Measurements from ENCODE around the gene PROCA1. TPM values are rescaled to one million over a fixed set of nuclear protein-coding genes. Genes with fewer than 3 reads are reported as not detected.

PROCA1 gene
- total and polyA plus RNA-seq, 9 donors: 2.7 to 6.7 (median 5.0) TPM

- Histone ChIP-seq H3K9me3 (no peaks in the 10 kb centered on the region), H3K4me1 (ENCODE audit: insufficient read depth) (peaks cover 10% of the 10 kb centered on the region), H3K4me3 (peak overlapping the region; percentile 66), H3K36me3 (no peaks in the 10 kb centered on the region), H3K27ac (peak overlapping the region; percentile 8 to 95), H3K27me3 (no peaks in the 10 kb centered on the region)
- 25 to 28% (median 26%) methylated on average over 34 of the region's 34 CpGs for whole genome bisulfite sequencing, 3 donors
- TF ChIP-seq EP300 (IDR thresholded peaks at IDR 0.05): no peak
- no peak for TF ChIP-seq POLR2A (IDR thresholded peaks at IDR 0.05)
- no peak for TF ChIP-seq CTCF (IDR thresholded peaks at IDR 0.05)
- intact Hi-C loops (cut with DNase I): no loop called here
- DNase-seq: peak in 4 of 5 donors; percentile 55 to 72 (median 66)
These were observed 480 bp upstream of the PROCA1 start for GRCh38 chr17:28712032-28712704.

GRCh38 chr17:28710861-28711722, 596 bp downstream of the PROCA1 start:
- H3K4me3 ChIP-seq: peak overlapping the region; percentile 66
- H3K9me3 ChIP-seq: no peaks in the 10 kb centered on the region
- DNase-seq: peak; percentile 89 to 95 (median 94)
- TF ChIP-seq CTCF (IDR thresholded peaks at IDR 0.05) (no peak), POLR2A (IDR thresholded peaks at IDR 0.05) (peak; percentile 88)
- peak overlapping the region; percentile 34 to 95 for H3K27ac ChIP-seq
- 1% methylated on average over 64 to 74 of the region's 74 CpGs for WGBS, 3 donors
- H3K36me3 ChIP-seq: no peaks in the 10 kb centered on the region
- intact Hi-C loops (cut with DNase I): no loop called here
- no peaks in the 10 kb centered on the region for H3K27me3 ChIP-seq
- peaks cover 6% of the 10 kb centered on the region for H3K4me1 ChIP-seq (ENCODE audit: insufficient read depth)

- no peaks in the 10 kb centered on the region for H3K27me3 ChIP-seq
- WGBS, 3 donors: 65 to 81% (median 71%) methylated on average over 2 of the region's 2 CpGs
- H3K36me3 ChIP-seq: no peaks in the 10 kb centered on the region
- no peaks in the 10 kb centered on the region for H3K9me3 ChIP-seq
- no peak overlapping the region for H3K27ac ChIP-seq
- no peak for DNase-seq
- H3K4me1 ChIP-seq (ENCODE audit: insufficient read depth): peaks cover 3% of the 10 kb centered on the region
- intact Hi-C loops (cut with DNase I): loop anchor here in 1 of 4 donors (10.0 kb wide), 1 partner anchor 53 kb away; no protein-coding TSS in a partner anchor
- H3K4me3 ChIP-seq: no peak overlapping the region
- no peak for TF ChIP-seq EP300 (IDR thresholded peaks at IDR 0.05)
- no peak for TF ChIP-seq CTCF (IDR thresholded peaks at IDR 0.05)
- no peak for TF ChIP-seq POLR2A (IDR thresholded peaks at IDR 0.05)
These were observed 4.4 kb downstream of the PROCA1 start for GRCh38 chr17:28707339-28707720.

DNA sequence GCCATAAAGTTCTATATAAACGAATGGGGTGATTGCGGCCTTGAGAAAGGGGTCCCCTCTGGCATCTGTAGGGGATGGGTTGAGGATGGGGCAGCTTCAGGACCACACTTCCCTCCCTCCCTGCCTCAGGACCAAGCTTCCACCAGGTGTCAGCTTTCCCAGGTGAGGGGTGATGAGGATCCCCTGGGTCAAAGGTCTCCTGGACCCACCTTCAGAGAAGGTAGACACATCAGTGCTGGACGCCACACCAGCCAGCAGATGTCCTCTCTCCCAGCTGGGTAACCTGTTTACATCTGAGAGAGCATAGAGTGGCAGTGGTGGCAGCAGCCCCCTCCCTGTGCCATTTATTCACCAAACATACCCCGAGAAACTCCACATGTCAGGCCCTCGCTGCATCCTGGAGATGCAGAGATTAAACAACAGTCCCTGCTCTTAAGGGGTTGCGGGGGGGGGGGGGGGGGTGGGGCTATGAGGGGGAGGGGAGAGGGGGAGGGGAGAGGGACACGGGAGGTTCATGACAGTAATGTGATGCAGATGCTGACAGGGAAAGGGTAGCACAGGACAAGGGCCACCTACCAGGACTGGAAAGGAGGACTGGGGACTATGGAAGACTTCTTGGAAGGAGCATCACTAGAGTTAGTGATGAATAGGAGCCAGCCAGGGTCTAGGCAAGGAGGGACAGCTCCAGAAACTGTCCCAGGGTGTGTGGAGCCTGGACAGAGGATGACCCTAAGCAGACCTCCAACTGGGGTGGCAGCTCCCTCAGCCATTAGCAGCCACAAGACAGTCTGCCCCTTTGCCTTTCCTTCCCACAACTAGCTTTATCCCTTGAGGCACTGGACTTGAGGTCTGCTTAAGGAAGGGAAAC, 5.0 kb downstream of the PROCA1 start:
- Histone ChIP-seq H3K27me3 (no peaks in the 10 kb centered on the region), H3K36me3 (no peaks in the 10 kb centered on the region), H3K4me3 (no peak overlapping the region), H3K27ac (no peak overlapping the region), H3K4me1 (ENCODE audit: insufficient read depth) (peaks cover 3% of the 10 kb centered on the region), H3K9me3 (no peaks in the 10 kb centered on the region)
- intact Hi-C loops (cut with DNase I): loop anchor here in 1 of 4 donors (10.0 kb wide), 1 partner anchor 52 kb away; no protein-coding TSS in a partner anchor
- TF ChIP-seq POLR2A (IDR thresholded peaks at IDR 0.05) (no peak), EP300 (IDR thresholded peaks at IDR 0.05) (no peak), CTCF (IDR thresholded peaks at IDR 0.05) (no peak)
- WGBS, 3 donors: 50 to 58% (median 54%) methylated on average over 7 of the region's 7 CpGs
- no peak for DNase-seq

Data from ovary (tissue), 9 donors.